Psoas muscle (tissue), 8 donors: Measurements from ENCODE around the gene EIF2S2. TPM values are rescaled to one million over a fixed set of nuclear protein-coding genes. Genes with fewer than 3 reads are reported as not detected.

Source experiments
- ATAC-seq, 4 donors: fragments of 200-7000 bp; cut with Tn5 transposase; one replicate each; pipeline ENCODE4 v1.9.1; 2020; ENCODE audit warnings: moderate library complexity in 3 of 4, mild to moderate bottlenecking in 2 of 4
- DNase-seq, 2 donors: peaks; one replicate each; pipeline ENCODE4 v3.0.0-alpha.2; 2020
- H3K27ac ChIP-seq: fragments of 200-600 bp; one replicate; pipeline ENCODE4 v1.8.0; 2022
- H3K27me3 ChIP-seq, 3 donors: fragments of 200-600 bp in 1 of 3; one replicate each; pipeline versions ENCODE4 v1.6.1 to v1.8.0; 2013 to 2022; ENCODE audit warnings: low read length in 2 of 3, mild to moderate bottlenecking in 2 of 3, moderate library complexity in 1 of 3; ENCODE audit not compliant: insufficient read depth in 3 of 3
- H3K36me3 ChIP-seq, 2 donors: fragments of 200-600 bp in 1 of 2; one replicate each; pipeline versions ENCODE4 v1.6.1 to v1.8.0; 2013 to 2022; ENCODE audit warnings: low read depth in 1 of 2, mild to moderate bottlenecking in 1 of 2, moderate library complexity in 1 of 2; ENCODE audit not compliant: insufficient read depth in 1 of 2
- H3K4me1 ChIP-seq: fragments of 200-600 bp; one replicate; pipeline ENCODE4 v1.8.0; 2022
- H3K4me3 ChIP-seq: fragments of 200-600 bp; one replicate; pipeline ENCODE4 v1.8.0; 2022; ENCODE audit warnings: mild to moderate bottlenecking
- H3K9me3 ChIP-seq: fragments of 200-600 bp; one replicate; pipeline ENCODE4 v1.8.0; 2022
- CTCF ChIP-seq: fragments of 200-600 bp; IDR thresholded peaks from one replicate; pipeline ENCODE4 v1.8.0; 2022; ENCODE audit warnings: antibody characterized with exemption
- WGBS, 3 donors: extraction: QIAGEN DNeasy Blood & Tissue Kit; methylation state at CpG; one replicate each; pipeline versions ENCODE4 v1.1.6 to v1.1.7; 2013; 5-methylcytosine and 5-hydroxymethylcytosine counted together
- intact Hi-C, 2 donors: fragments of 100-400 bp; cut with DNase I; formaldehyde crosslinking; loops; one replicate each; pipeline versions ENCODE4 v1.11.0 to v1.14.2; 2022
- polyA plus RNA-seq, 3 donors: library from polyadenylated mRNA; stranded (reverse); fragments of 200-250 nt; gene quantifications; one replicate each; pipeline ENCODE4 v1.2.3, GENCODE V29; 2013
- total RNA-seq, 4 donors: library from RNA; stranded (reverse); fragmentation: NEBNext Ultra II Directional in 2 of 4; extraction: Animal tissue kit (Norgen Biotek cat#: 25700) in 2 of 4; gene quantifications; one replicate each; pipeline versions ENCODE4 v1.2.1 to v1.2.4, GENCODE V29; 2021 to 2023
- donor health status: healthy with polysubstance abuse.
- donor health status: DM: no; HTN: no; CAD: no; lungs with moderate emphysema.
- donor health status: Bipolar disorder and iron deficiency.
- donor health status: healthy.
- donor health status: DM: yes; HTN: yes; CAD: no.
- donor health status: DM: no; HTN: no; CAD: no.
- donor health status: DM: no; HTN: no; CAD: no.
- donor health status: DM: yes; HTN: yes; CAD: no.

EIF2S2 gene
- total and polyA plus RNA-seq, 7 donors = 49.4 to 219 (median 88.9) TPM

DNA sequence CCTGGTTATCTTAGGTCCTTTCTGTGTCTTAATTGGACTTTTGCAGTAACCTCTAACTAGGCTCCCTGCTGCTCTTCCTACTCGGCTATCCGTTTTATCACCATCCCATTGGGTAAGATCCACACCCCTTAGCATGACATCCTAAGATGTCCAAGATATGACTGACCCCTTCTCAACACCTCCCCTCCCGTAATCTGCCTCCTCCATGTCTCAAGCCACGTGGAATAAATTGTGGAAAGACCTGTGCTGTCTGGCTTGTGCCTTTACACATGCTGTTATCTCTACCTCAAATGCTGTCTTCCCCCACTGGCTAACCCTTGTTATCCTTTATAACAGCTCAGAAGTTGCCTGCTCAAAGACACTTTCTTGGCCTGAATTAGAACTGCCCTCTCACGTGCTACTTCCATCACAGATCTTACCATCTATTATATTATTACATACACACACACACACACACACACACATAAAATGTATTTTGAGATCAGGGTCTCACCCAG is 26.5 kb downstream of the EIF2S2 start:
- intact Hi-C loops = loop anchor here in 1 of 2 donors (2.0 kb wide), 1 partner anchor 23 kb away; no protein-coding TSS in a partner anchor
- Histone ChIP-seq H3K4me1 (peaks cover 34% of the 10 kb centered on the region), H3K4me3 (no peak overlapping the region), H3K36me3 (peaks cover 18 to 81% of the 10 kb centered on the region in 2 donors), H3K9me3 (no peaks in the 10 kb centered on the region), H3K27ac (no peak overlapping the region), H3K27me3 (no peaks in the 10 kb centered on the region)
- 81 to 86% (median 84%) methylated on average over 5 of the region's 5 CpGs for WGBS, 3 donors
- ATAC-seq (no peak), DNase-seq (no peak)
- TF ChIP-seq CTCF = no peak

GRCh38 chr20:34084227-34084923 is 27.7 kb downstream of the EIF2S2 start:
- peaks cover 13 to 81% of the 10 kb centered on the region in 2 donors for H3K36me3 ChIP-seq
- peak overlapping the region; percentile 14 for H3K27ac ChIP-seq
- peaks cover 24% of the 10 kb centered on the region for H3K4me1 ChIP-seq
- no peaks in the 10 kb centered on the region for H3K9me3 ChIP-seq
- intact Hi-C loops = loop anchor here in 1 of 2 donors (2.0 kb wide), 1 partner anchor 24 kb away; no protein-coding TSS in a partner anchor
- H3K27me3 ChIP-seq = no peaks in the 10 kb centered on the region
- TF ChIP-seq CTCF = no peak
- peak; percentile 25 to 53 (median 32) for ATAC-seq
- WGBS, 3 donors = 76 to 84% (median 76%) methylated on average over 9 of the region's 9 CpGs
- no peak overlapping the region for H3K4me3 ChIP-seq
- no peak for DNase-seq

DNA sequence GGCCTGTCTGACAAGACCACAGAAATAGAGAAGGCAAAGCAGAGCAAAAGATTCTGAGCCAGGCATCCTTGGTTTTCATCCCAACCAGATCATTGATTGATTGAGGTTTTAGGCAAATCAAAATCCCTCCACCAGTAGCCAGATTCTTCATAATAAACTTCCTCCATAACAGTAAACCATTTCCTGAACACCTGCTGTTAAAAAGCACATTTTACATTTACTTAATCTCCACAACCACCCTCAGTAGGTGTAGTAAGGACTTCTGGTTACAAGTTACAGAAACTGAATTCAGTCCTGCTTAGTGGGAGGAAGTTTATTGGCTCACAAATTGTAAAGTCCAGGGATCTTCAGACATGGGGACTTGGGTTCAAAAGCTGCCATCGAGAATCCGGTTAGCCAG is 28.3 kb downstream of the EIF2S2 start:
- peak overlapping the region; percentile 56 for H3K27ac ChIP-seq
- ATAC-seq = no peak
- H3K36me3 ChIP-seq = peaks cover 12 to 81% of the 10 kb centered on the region in 2 donors
- DNase-seq = no peak
- no peaks in the 10 kb centered on the region for H3K27me3 ChIP-seq
- 92 to 98% (median 93%) methylated on average over 2 of the region's 2 CpGs for WGBS, 3 donors
- no peaks in the 10 kb centered on the region for H3K9me3 ChIP-seq
- intact Hi-C loops = loop anchor here in 1 of 2 donors (2.0 kb wide), 1 partner anchor 25 kb away; no protein-coding TSS in a partner anchor
- H3K4me3 ChIP-seq = no peak overlapping the region
- TF ChIP-seq CTCF = no peak
- H3K4me1 ChIP-seq = peaks cover 19% of the 10 kb centered on the region

DNA sequence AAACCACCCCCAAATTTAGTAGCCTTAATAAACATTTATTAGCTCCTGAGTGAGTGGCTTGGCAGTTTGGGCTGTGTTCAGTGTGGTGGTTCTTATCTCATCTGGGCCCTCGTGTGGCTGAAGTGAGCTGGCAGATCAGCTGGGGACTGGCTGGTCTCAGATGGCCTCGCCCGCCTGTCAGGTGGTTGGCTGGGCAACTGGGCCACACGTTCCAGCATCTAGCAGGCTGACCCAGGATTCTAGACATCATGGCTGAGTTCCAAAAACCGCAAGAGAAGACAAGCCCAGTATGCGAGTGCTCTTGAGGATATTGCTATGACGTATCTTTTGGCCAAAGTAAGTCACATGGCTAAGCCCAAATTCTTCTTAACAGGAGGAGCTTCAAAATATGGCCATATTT is 28.9 kb downstream of the EIF2S2 start:
- Histone ChIP-seq H3K4me3 (no peak overlapping the region), H3K27me3 (no peaks in the 10 kb centered on the region), H3K4me1 (peaks cover 19% of the 10 kb centered on the region), H3K27ac (peak overlapping the region; percentile 67), H3K9me3 (no peaks in the 10 kb centered on the region), H3K36me3 (peaks cover 7 to 81% of the 10 kb centered on the region in 2 donors)
- intact Hi-C loops = no loop called here
- DNase-seq = peak; percentile 78 to 89
- peak; percentile 90 to 97 (median 94) for ATAC-seq
- peak; percentile 19 for TF ChIP-seq CTCF
- 11 to 17% (median 14%) methylated on average over 7 of the region's 7 CpGs for whole genome bisulfite sequencing, 3 donors
